WTC11 (cell line): ENCODE measurements around the gene RFLNA. TPM values are rescaled to one million over a fixed set of nuclear protein-coding genes. Genes with fewer than 3 reads are reported as not detected.

ENCODE experiments used
- ATAC-seq: fragments of 200-7000 bp; cut with Tn5 transposase; 2 replicates; pipeline ENCODE4 v1.10.0; 2021; ENCODE audit warnings: mild to moderate bottlenecking, moderate library complexity
- CTCF ChIA-PET: fragments of 300-600 bp; sonication (Branson Sonifier 250); formaldehyde crosslinking; loops from one replicate; lab custom pipeline; 2021; ENCODE audit warnings: antibody characterized with exemption; lab: Charles Lee
- POLR2A ChIA-PET: fragments of 350-600 bp; sonication (Branson Sonifier 250); formaldehyde crosslinking; loops from one replicate; lab custom pipeline; 2021; ENCODE audit warnings: antibody characterized with exemption; lab: Charles Lee
- DNase-seq: peaks from one replicate; pipeline ENCODE4 v3.0.0; 2021; ENCODE audit warnings: low spot score
- H3K27ac Mint-ChIP-seq: 2 replicates; pipeline ENCODE4 v1.8.0; 2021; ENCODE audit warnings: mixed read lengths
- H3K27me3 Mint-ChIP-seq: 2 replicates; pipeline ENCODE4 v1.8.0; 2021; ENCODE audit warnings: low read depth, mild to moderate bottlenecking, moderate library complexity, mixed read lengths
- H3K36me3 Mint-ChIP-seq: 2 replicates; pipeline ENCODE4 v1.8.0; 2021; ENCODE audit warnings: mixed read lengths
- H3K4me1 Mint-ChIP-seq: 2 replicates; pipeline ENCODE4 v1.8.0; 2022; ENCODE audit warnings: mixed read lengths
- H3K4me3 Mint-ChIP-seq: 2 replicates; pipeline ENCODE4 v1.8.0; 2021; ENCODE audit warnings: mild to moderate bottlenecking, moderate library complexity, mixed read lengths
- H3K9me3 Mint-ChIP-seq: 2 replicates; pipeline ENCODE4 v1.8.0; 2021; ENCODE audit warnings: mixed read lengths
- ATF6 ChIP-seq: sonication (generic); formaldehyde crosslinking; IDR thresholded peaks from 2 replicates; pipeline ENCODE4 v1.8.1; 2023; ENCODE audit warnings: mild to moderate bottlenecking, missing genetic modification reagents
- CTCF ChIP-seq: fragments of 200-600 bp; IDR thresholded peaks from 2 replicates; pipeline ENCODE4 v1.8.0; 2022; ENCODE audit warnings: antibody characterized with exemption
- ELF4 ChIP-seq: sonication (generic); formaldehyde crosslinking; IDR thresholded peaks from 2 replicates; pipeline ENCODE4 v1.8.1; 2022; ENCODE audit warnings: low read depth, mild to moderate bottlenecking, moderate library complexity, missing genetic modification reagents
- ERG ChIP-seq: fragments of 250-450 bp; sonication (Bioruptor Pico); IDR thresholded peaks from 2 replicates; pipeline ENCODE4 v1.8.0; 2021; ENCODE audit warnings: mild to moderate bottlenecking
- HMGXB4 ChIP-seq: sonication (generic); formaldehyde crosslinking; IDR thresholded peaks from 2 replicates; pipeline ENCODE4 v1.8.1; 2023; ENCODE audit warnings: mild to moderate bottlenecking, moderate library complexity, missing genetic modification reagents
- IRF2 ChIP-seq: sonication (generic); formaldehyde crosslinking; IDR thresholded peaks from 2 replicates; pipeline ENCODE4 v1.8.0; 2022; ENCODE audit warnings: low read depth, missing genetic modification reagents, borderline replicate concordance
- NFATC4 ChIP-seq: fragments of 250-450 bp; sonication (Bioruptor Pico); IDR thresholded peaks from 2 replicates; pipeline ENCODE4 v1.9.0; 2021; ENCODE audit warnings: mild to moderate bottlenecking
- PREB ChIP-seq: sonication (generic); formaldehyde crosslinking; IDR thresholded peaks from 2 replicates; pipeline ENCODE4 v1.8.1; 2022; ENCODE audit warnings: mild to moderate bottlenecking, missing genetic modification reagents, moderate library complexity, borderline replicate concordance
- SMAD3 ChIP-seq: sonication (generic); formaldehyde crosslinking; IDR thresholded peaks from 2 replicates; pipeline ENCODE4 v1.8.0; 2022; ENCODE audit warnings: missing genetic modification reagents, mild to moderate bottlenecking, borderline replicate concordance
- SMAD4 ChIP-seq: sonication (generic); formaldehyde crosslinking; IDR thresholded peaks from 2 replicates; pipeline ENCODE4 v1.8.0; 2022; ENCODE audit warnings: mild to moderate bottlenecking, missing genetic modification reagents
- SP1 ChIP-seq: sonication (generic); formaldehyde crosslinking; conservative IDR thresholded peaks from 2 replicates; pipeline ENCODE4 v1.8.1; 2022; ENCODE audit warnings: missing genetic modification reagents
- ZMAT4 ChIP-seq: fragments of 250-450 bp; sonication (Bioruptor Pico); IDR thresholded peaks from 2 replicates; pipeline ENCODE4 v1.9.0; 2021; ENCODE audit warnings: mild to moderate bottlenecking
- ZNF219 ChIP-seq: sonication (generic); formaldehyde crosslinking; IDR thresholded peaks from 2 replicates; pipeline ENCODE4 v1.8.0; 2023; ENCODE audit warnings: missing genetic modification reagents, mild to moderate bottlenecking, borderline replicate concordance
- ZNF423 ChIP-seq: fragments of 250-450 bp; sonication (Bioruptor Pico); IDR thresholded peaks from 2 replicates; pipeline ENCODE4 v2.1.2; 2022; ENCODE audit warnings: mild to moderate bottlenecking, moderate library complexity
- ZNF532 ChIP-seq: fragments of 250-450 bp; sonication (Bioruptor Pico); IDR thresholded peaks from 2 replicates; pipeline ENCODE4 v1.9.0; 2021; ENCODE audit warnings: mild to moderate bottlenecking, borderline replicate concordance
- total RNA-seq: library from RNA; stranded (reverse); gene quantifications from 3 replicates; pipeline ENCODE4 v1.2.3, GENCODE V29; 2021

RFLNA gene
- total RNA-seq, 1 experiment from 2014 or later, result 6.3 TPM

- H3K27ac Mint-ChIP-seq, result no peak overlapping the region
- no peaks in the 10 kb centered on the region for H3K4me1 Mint-ChIP-seq
- H3K4me3 Mint-ChIP-seq, result no peak overlapping the region
- H3K36me3 Mint-ChIP-seq, result peaks cover 34% of the 10 kb centered on the region
- no peaks in the 10 kb centered on the region for H3K9me3 Mint-ChIP-seq
- ATAC-seq (no peak), DNase-seq (no peak)
- ChIA-PET POLR2A (no interaction called here), CTCF (interaction anchor here (1.0 to 2.0 kb wide), 3 partner anchors 11 to 428 kb away, joined by 3 to 6 read pairs (median 3); no protein-coding TSS in a partner anchor)
- no peaks in the 10 kb centered on the region for H3K27me3 Mint-ChIP-seq
- TF ChIP-seq ZMAT4 (CRISPR knock-in tag), result no peak
- no peak for TF ChIP-seq NFATC4 (CRISPR knock-in tag)
- no peak for TF ChIP-seq CTCF
Observed at GRCh38 chr12:124336184-124336437, 41.2 kb downstream of the RFLNA start.

GRCh38 chr12:124336742-124337520, 42.0 kb downstream of the RFLNA start:
- no peak overlapping the region; the same call in 1 of the 2 replicates for H3K27ac Mint-ChIP-seq
- POLR2A ChIA-PET, result no interaction called here
- TF ChIP-seq PREB (CRISPR knock-in tag), result no peak
- no peak for TF ChIP-seq CTCF
- TF ChIP-seq SP1 (CRISPR knock-in tag), result no peak
- TF ChIP-seq IRF2, result no peak
- no peak for TF ChIP-seq HMGXB4 (CRISPR knock-in tag)
- TF ChIP-seq ERG (CRISPR knock-in tag), result no peak
- no peak for TF ChIP-seq SMAD4 (CRISPR knock-in tag)
- no peak for TF ChIP-seq ZNF423 (CRISPR knock-in tag)
- no peak for TF ChIP-seq ZNF219 (CRISPR knock-in tag)
- TF ChIP-seq ZNF532 (CRISPR knock-in tag), result no peak
- no peak for TF ChIP-seq ATF6 (CRISPR knock-in tag)
- TF ChIP-seq ELF4 (CRISPR knock-in tag), result no peak
- TF ChIP-seq SMAD3 (CRISPR knock-in tag), result no peak

More at GRCh38 chr12:124336742-124337520, 42.0 kb downstream of the RFLNA start:
- CTCF ChIA-PET, result no interaction called here
- DNase-seq (no peak), ATAC-seq (no peak)
- Mint-ChIP-seq H3K36me3 (peaks cover 38% of the 10 kb centered on the region), H3K9me3 (no peaks in the 10 kb centered on the region), H3K4me3 (no peak overlapping the region), H3K4me1 (no peaks in the 10 kb centered on the region), H3K27me3 (no peaks in the 10 kb centered on the region)
